ENCODE results near the gene SECTM1. TPM values are rescaled to one million over a fixed set of nuclear protein-coding genes. Genes with fewer than 3 reads are reported as not detected.

SECTM1 gene
- total RNA-seq, 1 donor from 2014 or later, result not detected

DNA sequence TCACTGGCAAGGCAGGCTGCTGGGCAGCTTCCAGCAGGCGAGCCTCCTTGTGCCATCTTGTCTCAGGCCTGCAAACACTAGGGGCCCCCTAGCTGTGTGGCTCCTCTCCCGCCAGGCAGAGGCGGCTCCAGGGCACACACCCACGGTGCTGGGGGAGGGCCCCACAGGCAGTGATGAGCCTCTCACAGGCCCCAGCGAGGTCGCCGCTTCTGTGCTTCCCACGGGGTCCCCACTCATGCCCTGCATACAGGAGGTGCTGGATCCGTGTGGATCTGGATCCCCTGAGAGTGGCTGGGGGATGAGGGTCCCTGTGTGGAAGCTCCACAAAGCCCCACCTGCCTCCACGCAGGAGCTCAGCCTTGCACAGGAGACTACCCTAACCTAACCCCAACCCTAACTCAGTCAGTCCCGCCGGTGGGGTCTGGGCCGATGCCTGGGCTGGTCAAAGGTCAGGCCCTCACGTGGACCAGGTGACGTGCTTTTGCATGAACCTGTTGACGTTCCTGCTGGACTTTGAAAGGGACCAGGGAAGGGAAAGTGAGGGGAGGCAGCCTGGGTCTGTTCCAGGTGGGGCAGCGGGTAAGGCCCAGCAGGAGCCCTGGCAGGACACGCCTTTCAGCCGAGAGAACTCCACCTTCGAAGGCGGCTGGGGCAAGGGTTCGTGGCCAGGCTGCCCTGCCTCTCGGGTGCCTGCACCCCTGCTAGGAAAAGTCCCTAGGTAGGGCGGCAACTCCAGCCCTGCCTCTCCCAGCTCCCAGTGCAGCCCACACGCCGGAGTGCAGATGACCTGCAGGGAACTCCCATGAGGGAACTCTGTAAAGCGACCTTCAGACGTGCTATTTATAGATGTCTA is 5.2 kb downstream of the SECTM1 start:
- ATAC-seq (ENCODE audit: low read depth) (no peak), DNase-seq (no peak)
- Mint-ChIP-seq H3K9me3 (no peaks in the 10 kb centered on the region), H3K4me3 (no peak overlapping the region), H3K27ac (no peak overlapping the region), H3K36me3 (ENCODE audit: low read depth) (no peaks in the 10 kb centered on the region), H3K27me3 (peaks cover 22% of the 10 kb centered on the region), H3K4me1 (peaks cover 8% of the 10 kb centered on the region)
- CTCF ChIA-PET, result interaction anchor here (0.6 kb wide), 1 partner anchor 215 kb away, joined by 3 read pairs; no protein-coding TSS in a partner anchor
- intact Hi-C loops (cut with micrococcal nuclease), result no loop called here
- TF ChIP-seq CTCF (IDR thresholded peaks at IDR 0.05), result no peak
- POLR2A ChIA-PET, result interaction anchor here (0.6 kb wide), 1 partner anchor 159 kb away, joined by 5 read pairs; no protein-coding TSS in a partner anchor

- DNase-seq (no peak), ATAC-seq (ENCODE audit: low read depth) (no peak)
- no peak overlapping the region for H3K4me3 Mint-ChIP-seq
- ChIA-PET POLR2A (interaction anchor here (0.6 kb wide), 1 partner anchor 160 kb away, joined by 5 read pairs; no protein-coding TSS in a partner anchor), CTCF (interaction anchor here (0.6 kb wide), 1 partner anchor 214 kb away, joined by 3 read pairs; no protein-coding TSS in a partner anchor)
- no peaks in the 10 kb centered on the region for H3K36me3 Mint-ChIP-seq (ENCODE audit: low read depth)
- peaks cover 19% of the 10 kb centered on the region for H3K27me3 Mint-ChIP-seq
- no peak overlapping the region for H3K27ac Mint-ChIP-seq
- no peak for TF ChIP-seq CTCF (IDR thresholded peaks at IDR 0.05)
- intact Hi-C loops (cut with micrococcal nuclease), result no loop called here
- peaks cover 5% of the 10 kb centered on the region for H3K4me1 Mint-ChIP-seq
- no peaks in the 10 kb centered on the region for H3K9me3 Mint-ChIP-seq
Measured at GRCh38 chr17:82327757-82328140, 5.8 kb downstream of the SECTM1 start.

GRCh38 chr17:82327289-82327688 is 6.3 kb downstream of the SECTM1 start:
- TF ChIP-seq CTCF (IDR thresholded peaks at IDR 0.05), result no peak
- intact Hi-C loops (cut with micrococcal nuclease), result no loop called here
- Mint-ChIP-seq H3K9me3 (no peaks in the 10 kb centered on the region), H3K27ac (no peak overlapping the region), H3K36me3 (ENCODE audit: low read depth) (no peaks in the 10 kb centered on the region), H3K4me1 (no peaks in the 10 kb centered on the region), H3K4me3 (no peak overlapping the region), H3K27me3 (peaks cover 18% of the 10 kb centered on the region)
- ATAC-seq (ENCODE audit: low read depth) (no peak), DNase-seq (no peak)
- ChIA-PET POLR2A (no interaction called here), CTCF (no interaction called here)

DNA sequence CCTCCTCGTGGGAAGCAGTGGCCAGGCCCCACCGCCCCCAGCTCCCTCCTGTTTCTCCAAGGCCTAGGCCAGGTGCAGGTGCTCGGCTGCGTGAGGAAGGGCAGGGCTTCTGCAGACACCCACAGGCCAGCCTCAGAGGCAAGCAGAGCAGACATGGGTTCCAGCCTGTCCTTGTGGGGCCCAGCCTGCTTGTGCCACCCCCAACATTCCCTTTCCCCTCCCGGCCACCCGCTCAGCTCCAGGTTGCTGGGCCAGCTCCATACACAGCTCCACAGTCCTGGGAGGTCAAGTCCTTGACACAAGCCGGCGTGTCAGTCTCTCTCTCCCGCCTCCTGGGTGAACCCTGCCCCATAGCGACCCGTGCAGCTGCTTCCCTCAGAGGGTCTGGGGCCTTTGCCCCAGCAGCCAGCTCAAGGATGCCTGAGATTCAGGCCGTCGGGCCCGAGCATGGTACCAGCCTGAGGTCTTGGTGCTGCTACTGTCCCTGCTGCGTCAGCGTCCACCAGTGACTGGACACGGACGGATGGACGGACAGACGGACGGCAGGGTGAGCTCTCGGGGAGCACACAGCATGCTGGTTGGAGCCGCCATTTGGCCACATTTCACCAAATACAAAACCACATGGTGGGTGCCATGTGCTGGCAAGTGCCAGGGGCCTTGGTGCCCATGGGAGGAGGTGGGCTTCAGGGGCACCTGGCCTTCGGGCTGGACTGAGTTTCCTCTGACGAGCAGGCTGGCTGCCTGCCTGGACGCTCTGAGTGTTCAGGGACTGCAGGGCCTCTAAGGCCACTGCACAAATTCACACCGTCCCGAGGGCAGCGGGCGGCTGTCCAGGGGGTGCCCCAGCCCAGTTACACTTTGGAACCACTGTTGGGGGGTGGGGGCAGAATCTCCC is 8.0 kb downstream of the SECTM1 start:
- Mint-ChIP-seq H3K27ac (no peak overlapping the region), H3K36me3 (ENCODE audit: low read depth) (no peaks in the 10 kb centered on the region), H3K9me3 (no peaks in the 10 kb centered on the region), H3K4me3 (no peak overlapping the region), H3K4me1 (peaks cover 3% of the 10 kb centered on the region), H3K27me3 (peaks cover 15% of the 10 kb centered on the region)
- ATAC-seq (ENCODE audit: low read depth) (no peak), DNase-seq (no peak)
- TF ChIP-seq CTCF (IDR thresholded peaks at IDR 0.05), result no peak
- ChIA-PET CTCF (no interaction called here), POLR2A (no interaction called here)
- intact Hi-C loops (cut with micrococcal nuclease), result no loop called here

Data from activated B cell treated with CpG ODN at 0.5 μM for 24 hours (primary cell).